ENCODE results near the gene FAM171A1. TPM values are rescaled to one million over a fixed set of nuclear protein-coding genes. Genes with fewer than 3 reads are reported as not detected.

Gene FAM171A1
- polyA plus RNA-seq, 1 of the 3 experiments (the other 2 are of a cell fraction): 26.3 TPM

DNA sequence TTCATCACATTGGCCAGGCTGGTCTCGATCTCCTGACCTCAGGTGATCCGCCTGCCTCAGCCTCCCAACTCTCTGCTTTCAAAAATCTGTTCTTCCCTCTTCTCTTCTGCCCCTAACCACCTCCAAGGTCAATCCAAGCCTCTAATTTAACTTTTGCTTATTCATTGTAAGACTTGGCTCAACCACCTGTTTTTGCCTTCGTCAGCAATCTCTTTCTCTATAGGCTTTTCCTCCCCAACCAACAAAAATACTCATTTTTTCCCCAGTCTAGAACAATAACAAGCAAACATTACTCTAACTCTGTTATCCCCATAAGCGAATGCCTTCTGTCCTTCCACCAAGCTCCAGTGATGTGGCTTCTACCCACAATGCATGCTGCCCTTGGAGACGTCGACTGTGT, 112.8 kb downstream of the FAM171A1 start:
- Histone ChIP-seq H3K9me3 (no peaks in the 10 kb centered on the region), H3K27ac (ENCODE audit: low read depth in 2 of 2, low read length in 1 of 2) (no peak overlapping the region), H2AFZ (ENCODE audit: low read depth) (no peak overlapping the region), H3K4me3 (ENCODE audit: low read depth in 2 of 2, low read length in 1 of 2) (no peak overlapping the region), H3K4me1 (ENCODE audit: control insufficient read depth in 1 of 2, insufficient read depth in 2 of 2, low read depth in 1 of 2, low read length in 1 of 2) (no peaks in the 10 kb centered on the region; a peak in 1 of 4 replicates), H3K36me3 (replicated peaks in 1 of 2; ENCODE audit: control insufficient read depth in 1 of 2, insufficient read depth in 2 of 2, low read length in 1 of 2) (no peaks in the 10 kb centered on the region), H3K27me3 (ENCODE audit: insufficient read depth) (no peaks in the 10 kb centered on the region), H3K9me2 (no peaks in the 10 kb centered on the region), H3F3A (replicated peaks; ENCODE audit: insufficient read depth) (no peaks in the 10 kb centered on the region), H3K9ac (no peak overlapping the region), H3K4me2 (no peak overlapping the region), H3K79me2 (ENCODE audit: insufficient read depth) (no peaks in the 10 kb centered on the region), H4K20me1 (ENCODE audit: insufficient read depth) (no peaks in the 10 kb centered on the region)
- WGBS (ENCODE audit: low lambda C conversion rate): 89% methylated on average over 6 of the region's 6 CpGs
- DNase-seq: no peak
- CTCF ChIA-PET: interaction anchor here (1.0 to 5.0 kb wide), 2 partner anchors 8 to 112 kb away, joined by 3 to 45 read pairs; partner anchors contain the start of gene FAM171A1
- POLR2A ChIA-PET: no interaction called here
- no peak for TF ChIP-seq NRF1 (IDR thresholded peaks at IDR 0.05; ENCODE audit: low read depth, low read length)
- no peak for TF ChIP-seq ELF1 (IDR thresholded peaks at IDR 0.05)
- TF ChIP-seq, protein P1, sequence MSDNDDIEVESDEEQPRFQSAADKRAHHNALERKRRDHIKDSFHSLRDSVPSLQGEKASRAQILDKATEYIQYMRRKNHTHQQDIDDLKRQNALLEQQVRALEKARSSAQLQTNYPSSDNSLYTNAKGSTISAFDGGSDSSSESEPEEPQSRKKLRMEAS (IDR thresholded peaks at IDR 0.05; ENCODE audit: low read depth): no peak
- TF ChIP-seq, protein P2, sequence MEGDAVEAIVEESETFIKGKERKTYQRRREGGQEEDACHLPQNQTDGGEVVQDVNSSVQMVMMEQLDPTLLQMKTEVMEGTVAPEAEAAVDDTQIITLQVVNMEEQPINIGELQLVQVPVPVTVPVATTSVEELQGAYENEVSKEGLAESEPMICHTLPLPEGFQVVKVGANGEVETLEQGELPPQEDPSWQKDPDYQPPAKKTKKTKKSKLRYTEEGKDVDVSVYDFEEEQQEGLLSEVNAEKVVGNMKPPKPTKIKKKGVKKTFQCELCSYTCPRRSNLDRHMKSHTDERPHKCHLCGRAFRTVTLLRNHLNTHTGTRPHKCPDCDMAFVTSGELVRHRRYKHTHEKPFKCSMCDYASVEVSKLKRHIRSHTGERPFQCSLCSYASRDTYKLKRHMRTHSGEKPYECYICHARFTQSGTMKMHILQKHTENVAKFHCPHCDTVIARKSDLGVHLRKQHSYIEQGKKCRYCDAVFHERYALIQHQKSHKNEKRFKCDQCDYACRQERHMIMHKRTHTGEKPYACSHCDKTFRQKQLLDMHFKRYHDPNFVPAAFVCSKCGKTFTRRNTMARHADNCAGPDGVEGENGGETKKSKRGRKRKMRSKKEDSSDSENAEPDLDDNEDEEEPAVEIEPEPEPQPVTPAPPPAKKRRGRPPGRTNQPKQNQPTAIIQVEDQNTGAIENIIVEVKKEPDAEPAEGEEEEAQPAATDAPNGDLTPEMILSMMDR (IDR thresholded peaks at IDR 0.05): no peak
- TF ChIP-seq GATA2 (CRISPR knock-in tag; IDR thresholded peaks at IDR 0.05): no peak
- no peak for TF ChIP-seq TCF12 (IDR thresholded peaks at IDR 0.05)
- no peak for TF ChIP-seq RCOR1 (IDR thresholded peaks at IDR 0.05; ENCODE audit: low read length)
- no peak for TF ChIP-seq SMC3 (IDR thresholded peaks at IDR 0.05; ENCODE audit: low read depth, low read length)

DNA sequence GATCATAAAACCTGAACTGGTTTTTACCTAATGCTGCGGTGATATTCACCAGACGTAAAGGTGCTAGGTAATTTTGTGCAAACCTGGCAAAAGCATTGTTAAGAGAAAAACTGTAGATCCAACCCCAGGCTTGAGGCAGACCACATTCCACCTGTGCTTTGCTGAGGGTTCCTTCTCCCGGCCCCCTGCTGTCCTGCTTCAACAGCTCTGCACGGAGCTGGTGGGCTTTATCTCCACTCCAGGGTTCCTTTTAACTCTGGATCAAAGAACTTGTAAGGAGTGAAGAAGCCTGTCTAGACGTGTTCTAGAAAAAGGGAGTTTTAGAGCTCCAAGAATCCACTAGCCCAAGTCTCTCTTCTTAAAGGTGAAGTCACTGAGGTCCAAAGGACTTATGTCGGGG, 115.1 kb downstream of the FAM171A1 start:
- Histone ChIP-seq H3K9me2 (no peaks in the 10 kb centered on the region), H3K9me3 (no peaks in the 10 kb centered on the region), H3K27me3 (ENCODE audit: insufficient read depth) (no peaks in the 10 kb centered on the region), H3K4me2 (no peak overlapping the region), H3F3A (replicated peaks; ENCODE audit: insufficient read depth) (no peaks in the 10 kb centered on the region), H4K20me1 (ENCODE audit: insufficient read depth) (no peaks in the 10 kb centered on the region), H3K79me2 (ENCODE audit: insufficient read depth) (no peaks in the 10 kb centered on the region), H3K27ac (ENCODE audit: low read depth in 2 of 2, low read length in 1 of 2) (no peak overlapping the region), H3K4me3 (ENCODE audit: low read depth in 2 of 2, low read length in 1 of 2) (no peak overlapping the region), H3K4me1 (ENCODE audit: control insufficient read depth in 1 of 2, insufficient read depth in 2 of 2, low read depth in 1 of 2, low read length in 1 of 2) (no peaks in the 10 kb centered on the region; a peak in 1 of 4 replicates), H3K9ac (no peak overlapping the region), H2AFZ (ENCODE audit: low read depth) (no peak overlapping the region), H3K36me3 (replicated peaks in 1 of 2; ENCODE audit: control insufficient read depth in 1 of 2, insufficient read depth in 2 of 2, low read length in 1 of 2) (no peaks in the 10 kb centered on the region)
- no peak for TF ChIP-seq POLR2AphosphoS5 (IDR thresholded peaks at IDR 0.05; ENCODE audit: low read depth, low read length)
- no peak for TF ChIP-seq MXI1 (IDR thresholded peaks at IDR 0.05; ENCODE audit: low read depth, low read length)
- TF ChIP-seq, protein P3, sequence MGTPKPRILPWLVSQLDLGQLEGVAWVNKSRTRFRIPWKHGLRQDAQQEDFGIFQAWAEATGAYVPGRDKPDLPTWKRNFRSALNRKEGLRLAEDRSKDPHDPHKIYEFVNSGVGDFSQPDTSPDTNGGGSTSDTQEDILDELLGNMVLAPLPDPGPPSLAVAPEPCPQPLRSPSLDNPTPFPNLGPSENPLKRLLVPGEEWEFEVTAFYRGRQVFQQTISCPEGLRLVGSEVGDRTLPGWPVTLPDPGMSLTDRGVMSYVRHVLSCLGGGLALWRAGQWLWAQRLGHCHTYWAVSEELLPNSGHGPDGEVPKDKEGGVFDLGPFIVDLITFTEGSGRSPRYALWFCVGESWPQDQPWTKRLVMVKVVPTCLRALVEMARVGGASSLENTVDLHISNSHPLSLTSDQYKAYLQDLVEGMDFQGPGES (IDR thresholded peaks at IDR 0.05; ENCODE audit: low read depth, low read length): no peak
- TF ChIP-seq SIN3A (IDR thresholded peaks at IDR 0.05; ENCODE audit: borderline replicate concordance, low read depth, low read length): no peak
- no peak for TF ChIP-seq FOXJ3 (CRISPR knock-in tag; IDR thresholded peaks at IDR 0.05)
- TF ChIP-seq, protein P4, sequence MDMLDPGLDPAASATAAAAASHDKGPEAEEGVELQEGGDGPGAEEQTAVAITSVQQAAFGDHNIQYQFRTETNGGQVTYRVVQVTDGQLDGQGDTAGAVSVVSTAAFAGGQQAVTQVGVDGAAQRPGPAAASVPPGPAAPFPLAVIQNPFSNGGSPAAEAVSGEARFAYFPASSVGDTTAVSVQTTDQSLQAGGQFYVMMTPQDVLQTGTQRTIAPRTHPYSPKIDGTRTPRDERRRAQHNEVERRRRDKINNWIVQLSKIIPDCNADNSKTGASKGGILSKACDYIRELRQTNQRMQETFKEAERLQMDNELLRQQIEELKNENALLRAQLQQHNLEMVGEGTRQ (IDR thresholded peaks at IDR 0.05; ENCODE audit: borderline replicate concordance, low read depth, low read length): no peak
- TF ChIP-seq, protein P5, sequence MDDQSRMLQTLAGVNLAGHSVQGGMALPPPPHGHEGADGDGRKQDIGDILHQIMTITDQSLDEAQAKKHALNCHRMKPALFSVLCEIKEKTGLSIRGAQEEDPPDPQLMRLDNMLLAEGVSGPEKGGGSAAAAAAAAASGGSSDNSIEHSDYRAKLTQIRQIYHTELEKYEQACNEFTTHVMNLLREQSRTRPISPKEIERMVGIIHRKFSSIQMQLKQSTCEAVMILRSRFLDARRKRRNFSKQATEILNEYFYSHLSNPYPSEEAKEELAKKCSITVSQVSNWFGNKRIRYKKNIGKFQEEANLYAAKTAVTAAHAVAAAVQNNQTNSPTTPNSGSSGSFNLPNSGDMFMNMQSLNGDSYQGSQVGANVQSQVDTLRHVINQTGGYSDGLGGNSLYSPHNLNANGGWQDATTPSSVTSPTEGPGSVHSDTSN (IDR thresholded peaks at IDR 0.05): no peak
- no peak for DNase-seq
- CTCF ChIA-PET: no interaction called here
- POLR2A ChIA-PET: no interaction called here
- WGBS (ENCODE audit: low lambda C conversion rate): 94% methylated on average over 6 of the region's 6 CpGs
